HEK293 (cell line): Measurements from ENCODE around the gene IL34.

Experiments
- CTCF ChIA-PET: fragments of 350-600 bp; formaldehyde crosslinking; extraction: SDS; loops from one replicate; lab custom pipeline; 2021; ENCODE audit warnings: antibody characterized with exemption; lab: Yijun Ruan, JAX
- POLR2A ChIA-PET: fragments of 300-600 bp; formaldehyde crosslinking; extraction: SDS; loops from one replicate; lab custom pipeline; 2020; ENCODE audit warnings: antibody characterized with exemption, inconsistent platforms; lab: Yijun Ruan, JAX
- H3K27ac ChIP-seq: fragments of 200-500 bp; sonication (Bioruptor generic); 2 replicates; pipeline ENCODE4 v1.5.1; 2014; ENCODE audit warnings: low read depth, low read length, control low read depth, inconsistent platforms; ENCODE audit errors: extremely low read depth
- H3K36me3 ChIP-seq, 2 experiments: fragments of 200-500 bp in 1 of 2; sonication (Bioruptor generic) in 1 of 2; 1 replicate in 1 of 2; 2 replicates in 1 of 2; pipeline ENCODE4 v1.5.1; 2014 to 2017; ENCODE audit warnings: inconsistent platforms in 2 of 2, low read length in 2 of 2; ENCODE audit not compliant: control insufficient read depth in 2 of 2, insufficient read depth in 1 of 2
- H3K4me1 ChIP-seq: fragments of 200-500 bp; sonication (Bioruptor generic); 2 replicates; pipeline ENCODE4 v1.5.1; 2014; ENCODE audit warnings: mild to moderate bottlenecking, low read length, inconsistent platforms; ENCODE audit not compliant: control insufficient read depth, insufficient read depth
- H3K4me3 ChIP-seq: 2 replicates; pipeline ENCODE4 v1.5.1; 2011; ENCODE audit warnings: low read depth, mild to moderate bottlenecking, control low read depth, low read length, moderate library complexity
- H3K9me3 ChIP-seq: fragments of 200-500 bp; sonication (Bioruptor generic); 2 replicates; pipeline ENCODE4 v1.5.1; 2014; ENCODE audit warnings: low read depth, low read length, inconsistent platforms; ENCODE audit not compliant: control insufficient read depth, insufficient read depth
- KLF7 ChIP-seq: fragments of 450-650 bp; formaldehyde crosslinking; IDR thresholded peaks from 2 replicates; pipeline ENCODE4 v1.5.1; 2016; ENCODE audit warnings: missing biosample characterization, missing genetic modification characterization, borderline replicate concordance
- SCRT2 ChIP-seq: fragments of 450-650 bp; formaldehyde crosslinking; IDR thresholded peaks from 2 replicates; pipeline ENCODE4 v1.5.1; 2016; ENCODE audit warnings: missing biosample characterization, missing genetic modification characterization
- SP2 ChIP-seq: fragments of 450-650 bp; formaldehyde crosslinking; IDR thresholded peaks from 2 replicates; pipeline ENCODE4 v1.5.1; 2016; ENCODE audit warnings: missing biosample characterization, missing genetic modification characterization
- TCF7L2 ChIP-seq: IDR thresholded peaks from 2 replicates; pipeline ENCODE4 v1.6.1; 2011; ENCODE audit warnings: low read depth, mild to moderate bottlenecking, inconsistent platforms, low read length, moderate library complexity, borderline replicate concordance
- TRIM28 ChIP-seq: IDR thresholded peaks from 2 replicates; pipeline ENCODE4 v1.6.1; 2011; ENCODE audit warnings: low read length, control low read depth, borderline replicate concordance
- ZNF10 ChIP-seq: fragments of 450-650 bp; formaldehyde crosslinking; IDR thresholded peaks from 2 replicates; pipeline ENCODE4 v1.5.1; 2017; ENCODE audit warnings: missing biosample characterization, missing genetic modification characterization
- ZNF16 ChIP-seq: fragments of 450-650 bp; formaldehyde crosslinking; IDR thresholded peaks from 2 replicates; pipeline ENCODE4 v1.5.1; 2016; ENCODE audit warnings: low read depth, missing biosample characterization, missing genetic modification characterization
- ZNF174 ChIP-seq: fragments of 450-650 bp; formaldehyde crosslinking; IDR thresholded peaks from 2 replicates; pipeline ENCODE4 v1.5.0; 2017; ENCODE audit warnings: missing biosample characterization, mild to moderate bottlenecking, missing genetic modification characterization
- ZNF211 ChIP-seq: fragments of 450-650 bp; formaldehyde crosslinking; IDR thresholded peaks from 2 replicates; pipeline ENCODE4 v1.5.1; 2016; ENCODE audit warnings: low read depth, missing biosample characterization, missing genetic modification characterization
- ZNF221 ChIP-seq: fragments of 450-650 bp; formaldehyde crosslinking; IDR thresholded peaks from 2 replicates; pipeline ENCODE4 v1.5.1; 2017; ENCODE audit warnings: missing biosample characterization, missing genetic modification characterization, borderline replicate concordance
- ZNF354C ChIP-seq: fragments of 450-650 bp; formaldehyde crosslinking; IDR thresholded peaks from 2 replicates; pipeline ENCODE4 v1.5.1; 2016; ENCODE audit warnings: missing biosample characterization, missing genetic modification characterization, low read depth, borderline replicate concordance
- ZNF394 ChIP-seq: fragments of 450-650 bp; formaldehyde crosslinking; IDR thresholded peaks from 2 replicates; pipeline ENCODE4 v1.5.1; 2016; ENCODE audit warnings: missing biosample characterization, missing genetic modification characterization, mild to moderate bottlenecking, moderate library complexity, borderline replicate concordance
- ZNF660 ChIP-seq: fragments of 450-650 bp; IDR thresholded peaks from 2 replicates; pipeline ENCODE4 v1.5.1; 2018; ENCODE audit warnings: missing biosample characterization, mild to moderate bottlenecking, missing genetic modification characterization
- TF ChIP-seq, protein P1 (sequence below): fragments of 450-650 bp; formaldehyde crosslinking; IDR thresholded peaks from 2 replicates; pipeline ENCODE4 v1.5.1; 2016; ENCODE audit warnings: missing biosample characterization, missing genetic modification characterization, borderline replicate concordance
- TF ChIP-seq, protein P2 (sequence below): fragments of 450-650 bp; formaldehyde crosslinking; IDR thresholded peaks from 2 replicates; pipeline ENCODE4 v1.5.1; 2016; ENCODE audit warnings: missing biosample characterization, missing genetic modification characterization
- TF ChIP-seq, protein P3 (sequence below): fragments of 450-650 bp; formaldehyde crosslinking; IDR thresholded peaks from 2 replicates; pipeline ENCODE4 v1.5.1; 2016; ENCODE audit warnings: missing biosample characterization, missing genetic modification characterization

The IL34 gene

DNA sequence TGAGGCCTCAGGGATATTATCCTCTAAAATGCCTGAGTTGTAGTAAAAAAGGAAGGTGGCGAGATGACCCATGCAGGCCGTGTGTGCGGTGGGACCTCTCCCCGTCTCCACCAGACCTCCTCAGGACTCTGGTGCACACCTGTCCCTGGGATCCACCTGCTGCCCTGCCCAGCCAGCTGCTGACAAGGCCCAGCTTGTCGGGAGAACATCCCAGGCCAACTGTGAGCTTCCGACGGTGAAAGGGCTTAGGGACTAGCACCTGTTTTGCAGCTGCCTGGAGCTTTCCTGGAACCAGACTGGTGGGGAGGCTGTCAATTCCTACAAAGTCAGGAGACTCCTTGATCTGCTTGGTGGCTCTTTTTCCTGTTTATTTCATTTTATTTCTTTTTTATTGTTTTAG is 11.6 kb downstream of the IL34 start (continued):
- TF ChIP-seq ZNF16 (tag by site-specific recombination) = no peak

DNA sequence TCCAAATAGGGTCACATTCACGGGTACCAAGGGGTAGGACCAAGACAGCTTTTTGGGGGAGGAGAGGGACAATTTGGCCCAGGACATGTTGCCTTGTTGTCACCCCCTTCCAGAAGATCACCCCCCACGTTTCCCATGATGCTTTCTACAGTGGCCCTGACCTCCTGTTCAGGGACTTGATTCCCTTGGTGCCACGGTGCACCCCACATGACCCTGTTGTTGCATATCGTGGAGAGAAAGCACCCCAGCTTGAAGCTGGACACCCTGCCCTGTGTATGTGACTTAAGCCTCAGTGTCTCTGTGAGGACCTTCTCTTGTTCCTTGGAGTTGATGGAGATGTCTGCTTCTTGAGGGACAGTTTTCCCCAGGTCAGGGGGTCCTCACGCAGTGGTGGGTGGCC is 12.6 kb downstream of the IL34 start:
- CTCF ChIA-PET = no interaction called here
- no peak overlapping the region for H3K4me3 ChIP-seq
- TF ChIP-seq ZNF211 (tag by site-specific recombination) (no peak), SCRT2 (no peak), ZNF354C (no peak)
- TF ChIP-seq, protein P1, sequence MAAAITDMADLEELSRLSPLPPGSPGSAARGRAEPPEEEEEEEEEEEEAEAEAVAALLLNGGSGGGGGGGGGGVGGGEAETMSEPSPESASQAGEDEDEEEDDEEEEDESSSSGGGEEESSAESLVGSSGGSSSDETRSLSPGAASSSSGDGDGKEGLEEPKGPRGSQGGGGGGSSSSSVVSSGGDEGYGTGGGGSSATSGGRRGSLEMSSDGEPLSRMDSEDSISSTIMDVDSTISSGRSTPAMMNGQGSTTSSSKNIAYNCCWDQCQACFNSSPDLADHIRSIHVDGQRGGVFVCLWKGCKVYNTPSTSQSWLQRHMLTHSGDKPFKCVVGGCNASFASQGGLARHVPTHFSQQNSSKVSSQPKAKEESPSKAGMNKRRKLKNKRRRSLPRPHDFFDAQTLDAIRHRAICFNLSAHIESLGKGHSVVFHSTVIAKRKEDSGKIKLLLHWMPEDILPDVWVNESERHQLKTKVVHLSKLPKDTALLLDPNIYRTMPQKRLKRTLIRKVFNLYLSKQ = no peak
- POLR2A ChIA-PET = no interaction called here
- H3K9me3 ChIP-seq = no peaks in the 10 kb centered on the region
- H3K4me1 ChIP-seq = no peaks in the 10 kb centered on the region
- H3K36me3 ChIP-seq = peaks cover 0 to 10% of the 10 kb centered on the region in 2 experiments; a peak in 1 of 3 replicates
- no peak overlapping the region for H3K27ac ChIP-seq

DNA sequence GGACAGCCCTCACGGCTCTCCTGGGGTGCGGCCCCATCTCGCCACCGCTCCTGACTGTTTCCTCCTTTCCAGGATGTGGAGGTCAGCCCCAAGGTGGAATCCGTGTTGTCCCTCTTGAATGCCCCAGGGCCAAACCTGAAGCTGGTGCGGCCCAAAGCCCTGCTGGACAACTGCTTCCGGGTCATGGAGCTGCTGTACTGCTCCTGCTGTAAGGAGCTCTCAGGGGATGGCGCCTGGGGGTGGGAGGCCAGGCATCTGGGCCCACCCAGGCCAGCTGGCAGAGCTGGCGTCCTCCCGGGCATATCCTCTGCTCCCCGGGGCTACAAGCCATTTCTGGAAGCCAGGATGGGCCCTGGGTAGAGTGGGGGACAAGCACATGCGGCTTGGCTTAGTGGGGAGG is 13.2 kb downstream of the IL34 start:
- H3K9me3 ChIP-seq = no peaks in the 10 kb centered on the region
- H3K4me1 ChIP-seq = no peaks in the 10 kb centered on the region
- CTCF ChIA-PET = interaction anchor here (0.9 kb wide), 1 partner anchor 290 kb away, joined by 4 read pairs; no protein-coding TSS in a partner anchor
- POLR2A ChIA-PET = no interaction called here
- no peak overlapping the region for H3K4me3 ChIP-seq
- TF ChIP-seq SP2 (tag by site-specific recombination) (peak; percentile 24; the same call in 1 of the 2 replicates), ZNF660 (tag by site-specific recombination) (no peak)
- TF ChIP-seq, protein P2, sequence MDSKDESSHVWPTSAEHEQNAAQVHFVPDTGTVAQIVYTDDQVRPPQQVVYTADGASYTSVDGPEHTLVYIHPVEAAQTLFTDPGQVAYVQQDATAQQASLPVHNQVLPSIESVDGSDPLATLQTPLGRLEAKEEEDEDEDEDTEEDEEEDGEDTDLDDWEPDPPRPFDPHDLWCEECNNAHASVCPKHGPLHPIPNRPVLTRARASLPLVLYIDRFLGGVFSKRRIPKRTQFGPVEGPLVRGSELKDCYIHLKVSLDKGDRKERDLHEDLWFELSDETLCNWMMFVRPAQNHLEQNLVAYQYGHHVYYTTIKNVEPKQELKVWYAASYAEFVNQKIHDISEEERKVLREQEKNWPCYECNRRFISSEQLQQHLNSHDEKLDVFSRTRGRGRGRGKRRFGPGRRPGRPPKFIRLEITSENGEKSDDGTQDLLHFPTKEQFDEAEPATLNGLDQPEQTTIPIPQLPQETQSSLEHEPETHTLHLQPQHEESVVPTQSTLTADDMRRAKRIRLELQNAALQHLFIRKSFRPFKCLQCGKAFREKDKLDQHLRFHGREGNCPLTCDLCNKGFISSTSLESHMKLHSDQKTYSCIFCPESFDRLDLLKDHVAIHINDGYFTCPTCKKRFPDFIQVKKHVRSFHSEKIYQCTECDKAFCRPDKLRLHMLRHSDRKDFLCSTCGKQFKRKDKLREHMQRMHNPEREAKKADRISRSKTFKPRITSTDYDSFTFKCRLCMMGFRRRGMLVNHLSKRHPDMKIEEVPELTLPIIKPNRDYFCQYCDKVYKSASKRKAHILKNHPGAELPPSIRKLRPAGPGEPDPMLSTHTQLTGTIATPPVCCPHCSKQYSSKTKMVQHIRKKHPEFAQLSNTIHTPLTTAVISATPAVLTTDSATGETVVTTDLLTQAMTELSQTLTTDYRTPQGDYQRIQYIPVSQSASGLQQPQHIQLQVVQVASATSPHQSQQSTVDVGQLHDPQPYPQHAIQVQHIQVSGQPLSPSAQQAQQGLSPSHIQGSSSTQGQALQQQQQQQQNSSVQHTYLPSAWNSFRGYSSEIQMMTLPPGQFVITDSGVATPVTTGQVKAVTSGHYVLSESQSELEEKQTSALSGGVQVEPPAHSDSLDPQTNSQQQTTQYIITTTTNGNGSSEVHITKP (tag by site-specific recombination) = no peak
- peaks cover 0 to 16% of the 10 kb centered on the region in 2 experiments; a peak in 1 of 3 replicates for H3K36me3 ChIP-seq
- H3K27ac ChIP-seq = no peak overlapping the region

DNA sequence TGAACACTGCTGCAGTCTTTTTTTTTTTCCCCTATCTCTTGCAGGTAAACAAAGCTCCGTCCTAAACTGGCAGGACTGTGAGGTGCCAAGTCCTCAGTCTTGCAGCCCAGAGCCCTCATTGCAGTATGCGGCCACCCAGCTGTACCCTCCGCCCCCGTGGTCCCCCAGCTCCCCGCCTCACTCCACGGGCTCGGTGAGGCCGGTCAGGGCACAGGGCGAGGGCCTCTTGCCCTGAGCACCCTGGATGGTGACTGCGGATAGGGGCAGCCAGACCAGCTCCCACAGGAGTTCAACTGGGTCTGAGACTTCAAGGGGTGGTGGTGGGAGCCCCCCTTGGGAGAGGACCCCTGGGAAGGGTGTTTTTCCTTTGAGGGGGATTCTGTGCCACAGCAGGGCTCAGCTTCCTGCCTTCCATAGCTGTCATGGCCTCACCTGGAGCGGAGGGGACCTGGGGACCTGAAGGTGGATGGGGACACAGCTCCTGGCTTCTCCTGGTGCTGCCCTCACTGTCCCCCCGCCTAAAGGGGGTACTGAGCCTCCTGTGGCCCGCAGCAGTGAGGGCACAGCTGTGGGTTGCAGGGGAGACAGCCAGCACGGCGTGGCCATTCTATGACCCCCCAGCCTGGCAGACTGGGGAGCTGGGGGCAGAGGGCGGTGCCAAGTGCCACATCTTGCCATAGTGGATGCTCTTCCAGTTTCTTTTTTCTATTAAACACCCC is 13.8 kb downstream of the IL34 start:
- CTCF ChIA-PET = interaction anchor here (0.9 kb wide), 1 partner anchor 290 kb away, joined by 4 read pairs; no protein-coding TSS in a partner anchor
- TF ChIP-seq ZNF174 (tag by site-specific recombination) = no peak
- TF ChIP-seq ZNF211 (tag by site-specific recombination) = no peak
- TF ChIP-seq KLF7 (tag by site-specific recombination) = no peak
- no peak for TF ChIP-seq TRIM28
- TF ChIP-seq ZNF10 (tag by site-specific recombination) = no peak
- no peak for TF ChIP-seq ZNF394
- TF ChIP-seq TCF7L2 = no peak
- TF ChIP-seq, protein P3, sequence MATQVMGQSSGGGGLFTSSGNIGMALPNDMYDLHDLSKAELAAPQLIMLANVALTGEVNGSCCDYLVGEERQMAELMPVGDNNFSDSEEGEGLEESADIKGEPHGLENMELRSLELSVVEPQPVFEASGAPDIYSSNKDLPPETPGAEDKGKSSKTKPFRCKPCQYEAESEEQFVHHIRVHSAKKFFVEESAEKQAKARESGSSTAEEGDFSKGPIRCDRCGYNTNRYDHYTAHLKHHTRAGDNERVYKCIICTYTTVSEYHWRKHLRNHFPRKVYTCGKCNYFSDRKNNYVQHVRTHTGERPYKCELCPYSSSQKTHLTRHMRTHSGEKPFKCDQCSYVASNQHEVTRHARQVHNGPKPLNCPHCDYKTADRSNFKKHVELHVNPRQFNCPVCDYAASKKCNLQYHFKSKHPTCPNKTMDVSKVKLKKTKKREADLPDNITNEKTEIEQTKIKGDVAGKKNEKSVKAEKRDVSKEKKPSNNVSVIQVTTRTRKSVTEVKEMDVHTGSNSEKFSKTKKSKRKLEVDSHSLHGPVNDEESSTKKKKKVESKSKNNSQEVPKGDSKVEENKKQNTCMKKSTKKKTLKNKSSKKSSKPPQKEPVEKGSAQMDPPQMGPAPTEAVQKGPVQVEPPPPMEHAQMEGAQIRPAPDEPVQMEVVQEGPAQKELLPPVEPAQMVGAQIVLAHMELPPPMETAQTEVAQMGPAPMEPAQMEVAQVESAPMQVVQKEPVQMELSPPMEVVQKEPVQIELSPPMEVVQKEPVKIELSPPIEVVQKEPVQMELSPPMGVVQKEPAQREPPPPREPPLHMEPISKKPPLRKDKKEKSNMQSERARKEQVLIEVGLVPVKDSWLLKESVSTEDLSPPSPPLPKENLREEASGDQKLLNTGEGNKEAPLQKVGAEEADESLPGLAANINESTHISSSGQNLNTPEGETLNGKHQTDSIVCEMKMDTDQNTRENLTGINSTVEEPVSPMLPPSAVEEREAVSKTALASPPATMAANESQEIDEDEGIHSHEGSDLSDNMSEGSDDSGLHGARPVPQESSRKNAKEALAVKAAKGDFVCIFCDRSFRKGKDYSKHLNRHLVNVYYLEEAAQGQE (tag by site-specific recombination) = no peak
- no peak for TF ChIP-seq ZNF221 (tag by site-specific recombination)

More for the DNA sequence above, 13.8 kb downstream of the IL34 start:
- H3K4me1 ChIP-seq = no peaks in the 10 kb centered on the region
- peaks cover 0 to 22% of the 10 kb centered on the region in 2 experiments; a peak in 1 of 3 replicates for H3K36me3 ChIP-seq
- POLR2A ChIA-PET = no interaction called here
- H3K9me3 ChIP-seq = no peaks in the 10 kb centered on the region
- no peak overlapping the region for H3K4me3 ChIP-seq
- no peak overlapping the region for H3K27ac ChIP-seq
